Prostate gland (tissue), 2 donors: ENCODE measurements around the gene TRAK1. TPM values are rescaled to one million over a fixed set of nuclear protein-coding genes. Genes with fewer than 3 reads are reported as not detected.

ENCODE experiments used
- DNase-seq: peaks from one replicate; pipeline ENCODE4 v3.0.0-alpha.2; 2019; ENCODE audit warnings: low spot score
- H3K27ac ChIP-seq, 2 donors: fragments of 200-600 bp; sonication (generic); 2 replicates each; pipeline ENCODE4 v1.5.1; 2017 to 2019
- H3K27me3 ChIP-seq: fragments of 200-600 bp; sonication (generic); replicated peaks from 2 replicates; pipeline ENCODE4 v1.5.1; 2019; ENCODE audit not compliant: insufficient read depth
- H3K36me3 ChIP-seq, 2 donors: fragments of 200-600 bp; sonication (generic); 1 replicate in 1 of 2; 2 replicates in 1 of 2; pipeline versions ENCODE4 v1.5.1 to v1.8.1; 2017 to 2019
- H3K4me1 ChIP-seq: fragments of 200-600 bp; sonication (generic); replicated peaks from 2 replicates; pipeline ENCODE4 v1.5.1; 2019
- H3K4me3 ChIP-seq, 2 donors: fragments of 200-600 bp; sonication (generic); 2 replicates each; pipeline ENCODE4 v1.5.1; 2017 to 2019
- H3K9me3 ChIP-seq: fragments of 200-600 bp; sonication (generic); 2 replicates; pipeline ENCODE4 v1.5.1; 2017
- CTCF ChIP-seq, 4 experiments: fragments of 200-600 bp in 2 of 4; fragments of 450-650 bp in 2 of 4; sonication (generic) in 2 of 4; IDR thresholded peaks; 1 replicate in 3 of 4; 2 replicates in 1 of 4; pipeline ENCODE4 v1.5.1; 2016 to 2019; ENCODE audit warnings: antibody characterized with exemption in 4 of 4, mild to moderate bottlenecking in 2 of 4, moderate library complexity in 2 of 4
- POLR2A ChIP-seq: fragments of 450-650 bp; IDR thresholded peaks from one replicate; pipeline ENCODE4 v1.6.1; 2016; ENCODE audit warnings: antibody characterized with exemption, mild to moderate bottlenecking
- POLR2AphosphoS5 ChIP-seq: sonication (generic); formaldehyde crosslinking; IDR thresholded peaks from one replicate; pipeline ENCODE4 v1.6.1; 2017; ENCODE audit warnings: antibody characterized with exemption
- WGBS: methylation state at CpG from one replicate; pipeline ENCODE4 v1.1.5; 2018; 5-methylcytosine and 5-hydroxymethylcytosine counted together
- intact Hi-C: fragments of 100-400 bp; cut with DNase I; formaldehyde crosslinking; loops from one replicate; pipeline ENCODE4 v1.14.2; 2022
- total RNA-seq, 2 donors: library from RNA; depleted of rRNA; stranded (reverse); fragments of >200 nt; gene quantifications; one replicate each; pipeline ENCODE4 v1.1.0, GENCODE V29; 2016

TRAK1 gene
- total RNA-seq, 2 donors from 2014 or later, result 35.6 to 80.3 TPM

- no peak overlapping the region for H3K27ac ChIP-seq
- no peak for DNase-seq
- TF ChIP-seq POLR2AphosphoS5 (no peak), POLR2A (no peak), CTCF (IDR thresholded peaks at IDR 0.05) (no peak)
- no peaks in the 10 kb centered on the region for H3K36me3 ChIP-seq
- peak overlapping the region in 1 of 2 donors; percentile 22 for H3K4me3 ChIP-seq
- peaks cover 2% of the 10 kb centered on the region for H3K4me1 ChIP-seq
- intact Hi-C loops, result no loop called here
- 16% methylated on average over 60 of the region's 60 CpGs for WGBS
- no peaks in the 10 kb centered on the region for H3K9me3 ChIP-seq
- H3K27me3 ChIP-seq, result no peaks in the 10 kb centered on the region
These were observed 174.2 kb downstream of the TRAK1 start for GRCh38 chr3:42265059-42265991.

GRCh38 chr3:42266085-42266484 is 174.9 kb downstream of the TRAK1 start, which contains the start of gene CCK:
TSS of gene CCK (minus strand) at chr3:42266185. CDS start at chr3:42263630, 2,555 bp downstream.
- Histone ChIP-seq H3K4me1 (peaks cover 2% of the 10 kb centered on the region), H3K27me3 (no peaks in the 10 kb centered on the region), H3K36me3 (no peaks in the 10 kb centered on the region), H3K4me3 (peak within 1 kb of the TSS in 1 of 2 donors; percentile 22), H3K9me3 (no peaks in the 10 kb centered on the region), H3K27ac (no peak within 1 kb of the TSS)
- TF ChIP-seq POLR2A (no peak), POLR2AphosphoS5 (no peak), CTCF (IDR thresholded peaks at IDR 0.05) (no peak)
- no peak for DNase-seq
- intact Hi-C loops, result no loop called here
- WGBS, result 34% methylated on average over 16 of the region's 16 CpGs

- WGBS, result 85% methylated on average over 6 of the region's 6 CpGs
These were observed 176.7 kb downstream of the TRAK1 start for GRCh38 chr3:42267878-42268277.

DNA sequence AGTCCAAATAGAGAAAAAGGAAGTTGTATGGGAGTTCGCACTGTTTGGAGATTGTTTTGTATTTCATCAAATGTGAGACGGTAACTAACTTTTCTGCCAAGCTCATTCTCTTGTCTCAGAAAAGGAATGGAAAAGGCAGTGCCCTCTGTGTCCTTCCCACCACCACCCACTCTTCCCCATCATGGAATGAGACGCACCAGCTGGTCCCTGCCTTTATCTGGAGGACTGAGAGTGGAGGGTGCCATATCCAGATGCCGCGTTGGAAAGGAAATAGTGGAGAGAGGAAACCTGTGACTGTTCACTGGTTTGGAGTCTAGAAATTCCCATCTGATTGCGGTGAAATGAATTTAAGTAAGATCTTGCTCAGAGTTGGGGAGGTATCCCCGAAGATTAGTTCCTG is 178.5 kb downstream of the TRAK1 start:
- WGBS, result 89% methylated on average over 7 of the region's 7 CpGs
- no peaks in the 10 kb centered on the region for H3K27me3 ChIP-seq

More at GRCh38 chr3:42267878-42268277, 176.7 kb downstream of the TRAK1 start:
- Histone ChIP-seq H3K36me3 (no peaks in the 10 kb centered on the region), H3K4me3 (no peak overlapping the region), H3K4me1 (peaks cover 2% of the 10 kb centered on the region), H3K9me3 (no peaks in the 10 kb centered on the region), H3K27me3 (no peaks in the 10 kb centered on the region), H3K27ac (no peak overlapping the region)
- intact Hi-C loops, result no loop called here
- no peak for TF ChIP-seq CTCF (IDR thresholded peaks at IDR 0.05)
- TF ChIP-seq POLR2AphosphoS5, result no peak
- no peak for TF ChIP-seq POLR2A
- no peak for DNase-seq

More for the DNA sequence above, 178.5 kb downstream of the TRAK1 start:
- H3K4me1 ChIP-seq, result no peaks in the 10 kb centered on the region
- no peak overlapping the region for H3K4me3 ChIP-seq
- no peak overlapping the region for H3K27ac ChIP-seq
- H3K9me3 ChIP-seq, result no peaks in the 10 kb centered on the region
- intact Hi-C loops, result no loop called here
- no peaks in the 10 kb centered on the region for H3K36me3 ChIP-seq
- no peak for DNase-seq
- TF ChIP-seq POLR2A (no peak), POLR2AphosphoS5 (no peak), CTCF (IDR thresholded peaks at IDR 0.05) (no peak)
